Caki2 (cell line): Measurements from ENCODE around the gene SMAD2. TPM values are rescaled to one million over a fixed set of nuclear protein-coding genes. Genes with fewer than 3 reads are reported as not detected.
A peak's percentile ranks its signal among the peaks of the same experiment; 100 is the strongest.

Experiments
- DNase-seq: peaks from one replicate; pipeline ENCODE4 v3.0.0-alpha.2; 2015; ENCODE audit warnings: low read depth
- in situ Hi-C: cut with HindIII; loops from 2 replicates; pipeline ENCODE4 v1.10.0; 2016; ENCODE audit warnings: low sequenced_read_pairs, low pct_unique_long_range_greater_than_20kb, mixed read lengths
- total RNA-seq: library from RNA; depleted of rRNA; stranded (reverse); fragments of >200 nt; shearing (Covaris generic); gene quantifications from 2 replicates; pipeline ENCODE4 v1.2.3, GENCODE V29; 2014; ENCODE audit warnings: low replicate concordance

Gene SMAD2
- total RNA-seq, 1 experiment from 2014 or later, result 48.9 TPM

DNA sequence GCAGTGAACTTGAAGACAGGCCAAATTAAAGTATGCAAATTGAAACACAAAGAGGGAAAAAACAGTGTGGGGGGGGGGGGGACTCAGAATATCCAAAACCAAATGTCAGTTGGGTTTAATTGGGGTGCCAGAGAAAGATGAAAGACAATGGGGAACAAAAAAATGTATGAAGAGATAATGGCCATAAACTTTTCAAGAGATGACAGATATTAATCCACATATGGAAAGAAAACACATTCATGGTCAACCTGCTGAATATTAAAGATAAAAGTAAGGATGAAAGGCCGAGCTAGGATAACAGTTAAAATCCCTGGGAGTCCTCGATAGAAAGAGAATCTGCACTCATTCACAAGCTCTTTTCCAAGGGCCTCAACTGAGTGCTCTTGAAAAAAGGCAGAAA, 26.6 kb downstream of the SMAD2 start:
- in situ Hi-C loops, result no loop called here
- DNase-seq, result no peak

DNA sequence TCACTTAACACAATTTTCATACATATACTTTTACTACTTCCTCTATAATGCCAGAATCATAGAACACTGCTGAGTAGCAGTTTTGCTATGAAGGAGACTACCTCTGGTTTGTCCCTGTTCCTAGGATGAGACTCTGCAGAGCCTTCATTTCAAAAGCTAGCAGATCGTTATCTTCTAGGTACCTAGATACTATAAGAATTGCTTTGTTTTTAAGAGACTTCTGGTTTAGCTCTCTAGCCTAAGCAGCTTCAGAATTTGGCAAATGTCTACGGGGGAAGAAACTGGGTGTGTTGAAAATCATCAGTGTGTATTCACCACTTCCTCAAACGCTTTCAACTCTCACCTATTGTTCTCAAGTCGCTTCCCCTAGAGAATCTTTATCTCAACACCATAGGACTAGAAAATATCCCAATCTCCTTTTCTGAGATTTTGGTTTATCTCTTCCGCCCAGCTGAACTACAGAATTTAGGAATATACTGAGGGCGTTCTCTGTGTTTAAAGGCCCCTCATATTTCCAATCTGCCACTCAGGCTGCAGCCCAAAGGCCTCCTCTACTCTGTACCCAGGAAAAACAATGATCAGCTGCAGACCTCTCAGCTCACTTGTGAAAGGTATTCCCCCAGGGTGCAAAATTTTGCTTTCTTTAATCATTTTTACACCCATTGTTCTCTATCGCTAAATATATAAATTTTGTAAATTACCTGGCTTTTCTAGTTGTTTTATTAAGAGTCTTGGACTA, 28.7 kb downstream of the SMAD2 start:
- no peak for DNase-seq
- in situ Hi-C loops, result no loop called here

DNA sequence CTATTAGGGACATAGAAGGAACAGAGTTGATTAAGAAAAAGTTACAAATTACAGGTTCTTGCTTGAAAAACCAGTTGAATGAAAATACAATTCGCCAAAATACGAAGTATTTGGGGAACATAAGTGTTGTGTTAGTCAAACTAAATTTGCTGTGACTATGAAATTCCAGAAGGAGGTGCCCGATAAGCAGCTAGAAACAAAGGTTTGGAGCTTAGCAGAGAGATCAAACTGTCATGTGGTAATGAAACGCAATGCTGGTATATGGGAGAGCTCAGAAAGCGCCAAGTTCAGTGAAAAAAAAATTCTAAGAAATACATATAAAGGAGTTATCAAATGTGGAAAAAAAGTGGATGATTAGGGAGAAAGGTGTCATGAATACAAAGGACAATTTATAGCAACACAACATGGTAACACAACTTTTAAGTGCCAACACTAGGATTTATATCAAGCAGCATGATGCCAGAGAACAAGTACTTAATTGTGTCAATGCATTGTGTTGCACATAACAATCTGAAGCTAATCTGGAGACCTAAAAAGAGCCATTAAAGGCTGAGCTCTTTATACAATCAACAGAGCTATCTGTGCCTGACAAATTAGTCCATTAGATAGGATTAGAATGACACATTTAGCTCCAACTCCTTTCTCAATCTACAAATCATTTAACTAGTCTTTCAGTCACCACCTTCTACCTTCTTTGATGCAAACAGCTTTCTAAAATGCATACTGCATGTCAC, 31.2 kb downstream of the SMAD2 start:
- in situ Hi-C loops, result no loop called here
- DNase-seq, result no peak

DNA sequence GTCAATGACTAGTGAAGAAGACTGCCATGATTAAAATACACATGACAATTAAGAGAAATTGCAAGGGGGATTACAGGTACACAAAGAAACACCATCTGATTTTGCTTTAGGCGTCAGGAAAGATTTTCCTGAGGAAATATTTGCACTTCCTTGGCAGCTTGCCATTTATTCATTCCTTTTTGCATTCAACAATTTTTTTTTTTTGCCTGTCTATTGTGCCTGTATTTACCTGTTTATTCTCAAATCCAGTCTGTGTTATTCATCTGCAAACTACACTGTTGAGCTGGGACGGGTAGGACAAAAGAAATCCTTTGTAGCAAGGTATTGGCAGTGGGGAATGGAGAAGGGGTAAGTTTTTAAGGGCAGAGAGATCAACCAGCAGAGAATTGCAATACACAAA, 31.8 kb downstream of the SMAD2 start:
- DNase-seq, result no peak
- in situ Hi-C loops, result no loop called here

DNA sequence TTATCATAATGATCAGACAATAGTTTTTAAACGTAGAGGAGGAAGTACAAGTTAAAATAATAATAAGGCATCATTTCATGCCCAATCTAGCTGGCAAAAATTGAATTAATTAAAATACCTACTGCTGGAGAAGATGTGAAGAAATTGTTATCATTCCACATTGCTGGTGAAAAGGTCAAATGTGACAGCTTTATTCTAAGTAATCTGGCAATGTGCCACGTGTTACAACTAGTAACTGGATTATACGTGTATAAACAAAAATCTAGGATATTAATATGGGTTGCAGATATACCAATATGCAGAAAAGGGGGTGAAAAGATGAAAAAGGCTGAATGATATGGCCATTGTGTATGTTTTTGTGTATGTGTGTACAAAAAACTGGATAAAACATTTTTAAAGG, 32.4 kb downstream of the SMAD2 start:
- in situ Hi-C loops, result no loop called here
- no peak for DNase-seq

DNA sequence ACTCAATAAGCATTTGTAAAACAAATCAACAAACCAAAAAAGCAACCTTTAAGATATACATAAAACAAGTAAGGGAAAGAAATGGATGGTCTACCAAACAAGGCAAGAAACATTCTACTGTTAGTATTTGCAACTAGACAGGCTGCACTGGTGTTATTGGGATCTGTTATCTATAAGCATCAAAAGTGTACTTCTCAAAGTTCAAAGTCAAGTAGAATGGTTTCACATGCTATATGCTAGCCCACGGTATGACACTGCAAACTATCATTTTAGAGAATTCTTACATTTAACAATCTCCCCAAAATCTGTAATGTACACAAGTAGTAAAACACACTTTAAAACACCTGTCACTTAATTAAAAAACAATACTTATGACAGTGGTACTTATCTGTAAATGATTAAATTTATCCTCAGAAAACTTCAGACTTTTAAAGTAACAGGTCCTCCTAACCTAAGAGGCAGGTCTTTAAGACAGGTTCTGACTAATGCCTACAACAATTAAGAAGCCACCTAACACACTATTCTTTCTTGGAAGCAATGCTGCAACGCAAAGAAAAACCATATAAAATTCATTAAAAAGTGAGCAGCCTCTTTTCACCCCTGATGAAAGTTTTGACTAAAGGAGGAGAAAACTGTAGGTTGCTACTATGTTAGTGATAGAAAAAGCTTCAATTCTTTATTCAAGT, 34.8 kb downstream of the SMAD2 start:
- in situ Hi-C loops, result no loop called here
- DNase-seq, result no peak

DNA sequence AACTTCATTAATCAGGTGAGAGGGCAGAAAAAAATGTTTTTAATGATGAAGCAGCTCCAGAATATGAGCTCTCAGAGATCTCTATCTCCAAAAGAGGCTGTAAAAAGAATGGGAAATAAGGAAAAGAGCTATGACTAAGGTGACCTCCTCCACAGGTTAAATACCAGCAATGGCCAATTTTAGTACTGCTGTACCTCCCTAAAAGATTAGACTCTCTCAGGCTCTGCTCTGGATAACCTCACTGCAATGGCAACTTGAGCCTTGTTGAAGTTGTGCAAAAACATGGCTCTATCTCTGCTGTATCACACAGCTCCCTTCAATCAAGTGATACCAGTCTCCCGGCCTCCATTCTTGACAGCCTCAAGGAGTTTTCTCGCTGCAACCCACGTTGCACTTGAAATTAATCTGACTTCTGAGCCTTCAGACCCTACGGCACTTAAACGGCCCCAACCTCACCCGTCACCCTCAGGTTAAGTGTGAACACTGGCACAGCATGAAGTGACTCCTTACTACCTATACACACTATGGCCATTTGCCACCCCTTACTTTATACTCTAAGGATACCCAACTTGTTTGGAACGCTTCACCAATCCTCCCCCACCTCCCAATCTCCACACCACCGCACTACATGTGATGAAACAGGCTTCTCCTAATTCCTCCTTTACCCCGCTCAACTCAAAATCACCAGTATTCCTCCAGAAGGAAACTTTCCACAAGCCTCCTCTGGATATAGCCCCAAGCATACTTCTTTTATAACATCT, 36.3 kb downstream of the SMAD2 start:
- in situ Hi-C loops, result no loop called here
- DNase-seq, result no peak

DNA sequence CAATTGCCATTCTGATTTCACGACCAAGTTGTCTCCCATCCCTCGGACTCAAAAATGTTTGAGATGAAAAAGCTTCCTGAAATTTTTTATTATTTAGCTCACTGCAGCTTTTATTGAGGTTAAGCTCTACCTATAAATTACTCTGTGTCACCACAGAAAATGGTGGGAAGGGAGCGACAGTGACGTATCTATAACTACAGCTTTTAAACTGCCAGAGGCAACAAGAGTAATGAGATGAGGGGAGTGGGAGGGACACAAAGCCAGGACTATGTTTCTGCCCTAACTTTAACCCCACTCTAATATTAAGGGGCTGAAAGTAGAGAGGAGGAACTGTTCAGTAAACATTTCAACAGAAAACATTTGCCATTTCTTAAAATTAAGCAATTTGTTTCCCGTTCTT, 37.4 kb downstream of the SMAD2 start:
- in situ Hi-C loops, result no loop called here
- no peak for DNase-seq

DNA sequence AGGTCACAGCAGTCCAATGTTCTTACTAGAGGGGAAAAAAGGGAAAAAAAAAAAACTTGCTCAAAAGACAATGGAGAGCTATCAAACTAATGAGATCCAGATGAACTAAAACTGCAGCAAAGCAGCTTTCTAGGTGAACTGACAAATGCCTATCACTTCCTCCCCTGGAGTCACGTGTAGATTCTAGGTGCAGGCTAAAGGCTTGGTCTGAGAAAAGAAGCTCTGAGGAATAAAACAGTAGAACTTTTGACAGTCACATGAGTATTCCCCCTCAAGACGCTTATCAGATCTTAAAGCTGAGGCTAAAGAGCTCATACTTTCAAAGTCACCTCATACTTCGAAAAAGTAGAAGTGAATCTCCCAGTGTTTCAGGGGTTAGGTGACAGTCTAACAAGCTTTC, 42.3 kb downstream of the SMAD2 start:
- no peak for DNase-seq
- in situ Hi-C loops, result no loop called here

DNA sequence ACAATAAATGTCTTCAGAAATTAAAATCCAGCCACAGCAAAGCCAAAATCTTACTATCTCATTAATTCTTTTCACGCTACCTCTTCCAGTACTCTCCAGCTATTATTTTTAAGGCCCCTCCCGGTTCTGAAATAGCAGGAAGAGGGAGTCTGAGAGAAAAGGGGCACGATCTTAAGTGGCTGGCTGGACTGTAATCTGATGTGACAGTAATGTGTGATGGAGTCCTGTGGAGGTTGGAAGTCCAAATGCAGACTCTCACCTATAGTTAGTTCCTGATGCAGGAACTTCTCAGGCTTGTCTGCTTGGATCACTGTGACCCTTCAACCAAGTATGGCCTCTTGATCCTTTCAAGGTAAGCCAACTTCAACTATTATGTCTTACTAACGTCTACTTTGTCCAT, 43.2 kb downstream of the SMAD2 start:
- in situ Hi-C loops, result no loop called here
- no peak for DNase-seq

DNA sequence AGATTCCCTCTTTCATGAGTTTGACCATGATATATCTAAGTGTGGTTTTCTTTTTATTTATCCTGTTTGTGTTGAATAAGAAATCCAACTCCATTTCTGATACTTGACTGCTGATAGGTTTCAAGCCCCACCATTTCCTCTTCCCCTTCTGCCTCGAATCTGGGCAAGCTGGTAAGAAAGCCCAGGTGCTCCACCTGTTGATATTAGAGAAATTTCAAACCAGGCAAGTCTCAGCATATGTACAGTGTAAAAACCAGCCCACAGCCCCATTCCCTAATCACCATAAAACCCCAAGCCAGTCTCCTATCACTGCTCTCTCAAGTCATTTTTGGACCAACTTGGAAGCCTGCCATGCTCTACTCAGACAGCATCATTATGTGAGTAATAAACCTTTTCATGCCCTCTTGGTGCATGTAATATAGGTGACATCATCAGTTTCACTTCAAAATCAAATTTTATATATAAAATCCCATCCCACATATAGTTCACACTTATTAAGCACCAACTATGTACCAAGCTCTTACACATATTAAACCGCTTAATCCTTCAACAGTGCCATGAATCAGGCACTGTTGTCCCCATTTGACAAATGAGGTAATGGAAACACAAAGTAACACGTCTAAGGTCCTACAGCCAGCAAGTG, 46.6 kb downstream of the SMAD2 start:
- DNase-seq, result peak; percentile 27
- in situ Hi-C loops, result no loop called here

DNA sequence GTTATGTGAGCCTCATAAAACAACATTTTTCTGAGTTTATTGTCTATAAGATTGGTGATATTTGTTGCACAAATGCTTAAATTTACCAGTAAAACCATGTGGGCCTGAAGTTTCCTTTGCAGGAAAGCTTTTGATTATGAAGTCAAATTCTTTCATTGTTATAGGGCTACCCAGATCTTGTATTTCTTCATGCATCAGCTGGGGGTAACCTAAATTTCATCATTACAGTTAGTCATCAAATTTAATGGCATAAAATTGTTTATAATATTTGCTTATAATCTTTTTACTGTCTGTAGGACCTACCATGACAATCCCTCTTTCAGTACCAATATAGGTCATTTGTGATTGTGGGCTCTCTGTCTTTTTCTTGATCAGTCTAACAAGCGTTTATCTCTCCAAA, 47.8 kb downstream of the SMAD2 start:
- no peak for DNase-seq
- in situ Hi-C loops, result no loop called here

DNA sequence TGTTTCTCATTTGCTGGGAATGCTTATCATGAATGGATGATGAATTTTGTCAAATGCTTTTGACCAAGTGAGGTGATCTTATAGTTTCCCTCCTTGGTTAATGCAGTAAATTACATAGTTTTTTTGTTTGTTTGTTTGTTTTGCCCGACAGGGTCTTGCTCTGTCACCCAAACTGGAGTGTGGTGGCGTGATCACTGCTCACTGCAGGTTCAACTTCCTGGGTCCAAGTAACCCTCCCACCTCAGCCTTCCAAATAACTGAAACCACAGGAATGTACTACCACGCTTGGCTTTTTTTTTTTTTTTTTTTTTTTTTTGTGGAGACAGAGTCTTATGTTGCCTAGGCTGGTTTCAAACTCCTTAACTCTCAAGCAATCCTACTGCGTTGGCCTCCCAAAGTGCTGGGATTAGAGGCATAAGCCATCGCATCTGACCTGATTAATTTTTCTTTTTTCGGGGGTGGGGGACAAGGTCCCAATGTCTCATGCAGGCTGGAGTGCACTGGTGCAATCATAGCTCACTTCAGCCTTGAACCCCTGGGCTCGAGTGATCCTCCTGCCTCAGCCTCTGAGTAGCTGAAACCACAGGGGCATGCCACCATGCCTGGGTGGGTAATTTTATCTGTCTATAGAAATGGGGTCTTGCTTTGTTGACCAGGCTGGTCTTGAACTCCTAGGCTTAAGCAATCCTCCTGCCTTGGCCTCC, 48.6 kb downstream of the SMAD2 start:
- peak; percentile 46 for DNase-seq
- in situ Hi-C loops, result no loop called here

DNA sequence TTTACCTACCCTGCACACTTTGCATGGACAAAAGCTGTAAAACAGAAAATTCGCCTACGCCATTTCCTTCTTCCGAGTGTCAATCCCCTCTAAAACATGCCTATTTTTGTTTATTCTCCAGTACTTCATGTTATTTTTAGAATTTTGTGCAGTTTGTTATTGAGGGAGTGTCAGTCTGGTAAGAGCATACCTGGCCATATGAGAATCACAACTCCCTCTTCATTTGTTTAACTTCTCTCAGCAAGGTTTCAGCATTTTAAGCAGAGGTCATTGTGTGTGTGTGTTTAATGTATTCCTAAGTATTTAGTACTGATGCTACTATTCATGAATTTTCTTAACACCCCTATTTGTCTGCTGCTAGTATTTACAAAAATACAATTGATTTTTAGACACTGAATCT, 49.4 kb downstream of the SMAD2 start:
- in situ Hi-C loops, result no loop called here

DNA sequence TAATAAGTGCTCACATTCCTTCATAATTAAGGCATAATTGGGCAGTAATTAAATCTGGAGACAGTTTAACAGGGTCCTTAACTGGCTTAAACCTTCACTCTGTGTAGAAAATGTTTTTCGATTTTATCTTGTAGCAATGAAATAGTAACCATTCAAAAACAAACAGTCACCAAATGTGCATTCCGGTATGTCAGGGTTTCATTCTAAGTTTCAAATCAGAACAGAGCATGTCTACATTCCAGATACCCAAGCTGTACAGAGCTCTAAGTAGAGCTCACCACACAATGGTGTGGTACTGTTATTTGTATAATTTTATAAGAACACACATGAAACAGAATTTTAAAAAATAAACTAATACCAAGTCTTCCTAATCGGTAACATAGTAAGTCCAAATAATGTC, 52.6 kb downstream of the SMAD2 start:
- in situ Hi-C loops, result no loop called here
- no peak for DNase-seq

More for the DNA sequence above, 49.4 kb downstream of the SMAD2 start:
- DNase-seq, result no peak

DNA sequence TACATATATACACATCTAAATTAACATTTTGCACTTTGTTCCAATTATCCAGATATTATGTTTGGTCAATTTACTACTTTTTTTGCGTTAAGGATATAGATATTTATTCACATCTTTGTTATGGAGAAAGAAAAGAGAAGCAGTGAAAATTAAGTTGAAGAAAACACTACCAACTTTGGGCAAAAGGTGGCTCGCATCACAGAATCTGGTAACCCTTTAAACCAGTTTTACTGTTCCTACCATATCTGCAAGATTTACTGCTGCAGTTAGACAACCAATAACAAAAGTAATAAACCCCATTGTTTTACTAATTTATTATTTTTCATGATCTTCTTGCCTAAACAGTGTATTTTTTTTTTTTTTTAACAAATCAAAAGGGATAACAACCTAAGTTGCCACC, 53.6 kb downstream of the SMAD2 start:
- in situ Hi-C loops, result no loop called here

DNA sequence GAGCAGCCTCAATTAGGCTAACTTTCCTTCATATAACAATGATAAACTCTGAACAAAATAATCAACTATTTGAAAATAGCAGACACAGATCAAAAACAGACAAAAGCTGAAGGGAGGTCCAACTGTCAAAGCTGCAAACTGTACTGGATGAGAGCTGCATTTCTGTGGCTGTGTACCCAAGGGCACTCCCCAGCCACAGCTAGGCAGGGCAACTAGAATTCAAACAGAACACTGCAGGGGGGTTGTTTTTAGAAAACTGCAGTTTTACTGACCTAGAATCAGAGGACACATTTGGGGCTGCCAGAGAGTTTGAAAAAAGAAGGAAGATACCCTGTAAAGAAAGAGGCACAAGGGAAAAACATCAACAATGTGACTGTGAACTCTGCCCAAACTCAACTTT, 56.8 kb downstream of the SMAD2 start:
- no peak for DNase-seq
- in situ Hi-C loops, result no loop called here

More for the DNA sequence above, 53.6 kb downstream of the SMAD2 start:
- DNase-seq, result no peak

DNA sequence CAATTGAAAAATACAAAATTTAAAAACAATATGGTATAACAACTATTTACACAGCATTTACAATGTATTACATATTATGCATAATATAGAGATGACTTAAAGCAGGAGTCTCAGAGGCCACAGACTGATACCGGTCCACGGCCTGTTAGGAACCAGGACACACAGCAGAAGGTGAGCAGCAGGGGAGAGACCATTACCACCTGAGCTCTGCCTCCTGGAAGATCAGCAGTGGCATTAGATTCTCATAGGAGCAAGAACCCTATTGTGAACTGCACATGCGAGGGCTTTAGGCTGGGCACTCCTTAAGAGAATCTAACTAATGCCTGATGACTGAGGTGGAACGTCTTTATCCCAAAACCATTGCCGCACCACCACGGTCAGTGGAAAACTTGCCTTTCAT, 58.0 kb downstream of the SMAD2 start:
- in situ Hi-C loops, result no loop called here
- no peak for DNase-seq
